ENCODE data around the gene PANK2.

GRCh38 chr20:3888622-3889488 is at the start of gene PANK2:
- TF ChIP-seq CTCF (IDR thresholded peaks at IDR 0.05; ENCODE audit: low read depth, low read length), result peak; percentile 43
- TF ChIP-seq EZH2phosphoT487 (IDR thresholded peaks at IDR 0.05; ENCODE audit: low read depth), result no peak
